ENCODE data around the gene DYSF. TPM values are rescaled to one million over a fixed set of nuclear protein-coding genes. Genes with fewer than 3 reads are reported as not detected.
A peak's percentile ranks its signal among the peaks of the same experiment; 100 is the strongest.

The DYSF gene
- total RNA-seq, 4 donors from 2014 or later: 10.3 to 14.9 (median 14.4) TPM

- intact Hi-C loops (cut with DNase I): no loop called here
- H3K27ac ChIP-seq: no peak overlapping the region
- 90 to 91% methylated on average over 6 of the region's 6 CpGs for whole genome bisulfite sequencing, 2 donors
- TF ChIP-seq CTCF (IDR thresholded peaks at IDR 0.05): no peak
- TF ChIP-seq POLR2A (IDR thresholded peaks at IDR 0.05): no peak
- H3K9me3 ChIP-seq: no peaks in the 10 kb centered on the region
- no peaks in the 10 kb centered on the region for H3K36me3 ChIP-seq
- no peak overlapping the region for H3K4me3 ChIP-seq (replicated peaks in 1 of 3)
- no peaks in the 10 kb centered on the region for H3K27me3 ChIP-seq
- H3K4me1 ChIP-seq: peaks cover 3 to 12% of the 10 kb centered on the region in 2 donors
- no peak for DNase-seq
Observed at GRCh38 chr2:71464389-71464788, 11.0 kb downstream of the DYSF start.

GRCh38 chr2:71465356-71465755 is 12.0 kb downstream of the DYSF start:
- DNase-seq: no peak
- WGBS, 2 donors: 71% methylated on average over 11 of the region's 11 CpGs
- Histone ChIP-seq H3K9me3 (no peaks in the 10 kb centered on the region), H3K36me3 (no peaks in the 10 kb centered on the region), H3K4me1 (peaks cover 3 to 12% of the 10 kb centered on the region in 2 donors), H3K27me3 (no peaks in the 10 kb centered on the region), H3K27ac (no peak overlapping the region), H3K4me3 (replicated peaks in 1 of 3) (no peak overlapping the region)
- TF ChIP-seq CTCF (IDR thresholded peaks at IDR 0.05): no peak
- TF ChIP-seq POLR2A (IDR thresholded peaks at IDR 0.05): no peak
- intact Hi-C loops (cut with DNase I): no loop called here

GRCh38 chr2:71465961-71466300 is 12.6 kb downstream of the DYSF start:
- Histone ChIP-seq H3K4me3 (replicated peaks in 1 of 3) (peak overlapping the region in 2 of 3 donors; percentile 22 to 51), H3K9me3 (no peaks in the 10 kb centered on the region), H3K4me1 (peaks cover 3 to 12% of the 10 kb centered on the region in 2 donors), H3K27me3 (no peaks in the 10 kb centered on the region), H3K36me3 (no peaks in the 10 kb centered on the region), H3K27ac (no peak overlapping the region)
- TF ChIP-seq CTCF (IDR thresholded peaks at IDR 0.05) (no peak), POLR2A (IDR thresholded peaks at IDR 0.05) (no peak)
- no peak for DNase-seq
- 17 to 42% methylated on average over 12 to 21 of the region's 23 CpGs for WGBS, 2 donors
- intact Hi-C loops (cut with DNase I): no loop called here

GRCh38 chr2:71466301-71467179 is 13.2 kb downstream of the DYSF start:
- peaks cover 3 to 12% of the 10 kb centered on the region in 2 donors for H3K4me1 ChIP-seq

More at GRCh38 chr2:71466301-71467179, 13.2 kb downstream of the DYSF start:
- TF ChIP-seq POLR2A (IDR thresholded peaks at IDR 0.05) (no peak), CTCF (IDR thresholded peaks at IDR 0.05) (no peak)
- no peaks in the 10 kb centered on the region for H3K9me3 ChIP-seq
- no peak overlapping the region for H3K27ac ChIP-seq
- H3K36me3 ChIP-seq: no peaks in the 10 kb centered on the region
- intact Hi-C loops (cut with DNase I): no loop called here
- no peaks in the 10 kb centered on the region for H3K27me3 ChIP-seq
- 1 to 6% methylated on average over 18 to 27 of the region's 78 CpGs for WGBS, 2 donors
- DNase-seq: peak; percentile 24 to 32
- H3K4me3 ChIP-seq (replicated peaks in 1 of 3): peak overlapping the region in 2 of 3 donors; percentile 22 to 51
